Activated CD8-positive, alpha-beta memory T cell treated with anti-CD3 and anti-CD28 coated beads, Interleukin-2, amount 50 U/mL, for 48 hours (primary cell): ENCODE measurements around the gene THEMIS2.
"Not testable (repeated sequence)": the region's sequence is repeated elsewhere in the genome, so short reads cannot be mapped to it uniquely, and the experiment has no call there.

Experiments used
- DNase-seq: peaks from one replicate; pipeline ENCODE4 v3.0.0-alpha.2; 2020

Gene THEMIS2

GRCh38 chr1:27863538-27863915, 8.8 kb upstream of the THEMIS2 start:
- no peak for DNase-seq

- no peak for DNase-seq
These were observed 8.0 kb upstream of the THEMIS2 start for GRCh38 chr1:27864264-27864895.

- DNase-seq, result no peak
These were observed 6.5 kb upstream of the THEMIS2 start for GRCh38 chr1:27865821-27866220.

GRCh38 chr1:27868556-27868931, 3.8 kb upstream of the THEMIS2 start:
- DNase-seq, result no peak

GRCh38 chr1:27868932-27869718, 3.2 kb upstream of the THEMIS2 start:
- DNase-seq, result peak; percentile 78

- DNase-seq, result no peak
These were observed 2.6 kb upstream of the THEMIS2 start for GRCh38 chr1:27869719-27870085.

- not testable (repeated sequence) for DNase-seq
These were observed 1.3 kb upstream of the THEMIS2 start for GRCh38 chr1:27871076-27871475.

GRCh38 chr1:27872802-27873551, 633 bp downstream of the THEMIS2 start:
- DNase-seq, result peak; percentile 70

GRCh38 chr1:27873671-27874384, 1.5 kb downstream of the THEMIS2 start:
- DNase-seq, result no peak

- DNase-seq, result no peak
These were observed 4.2 kb downstream of the THEMIS2 start for GRCh38 chr1:27876341-27877114.

GRCh38 chr1:27877115-27877416, 4.7 kb downstream of the THEMIS2 start:
- DNase-seq, result no peak

GRCh38 chr1:27878039-27878438, 5.7 kb downstream of the THEMIS2 start:
- DNase-seq, result no peak

- no peak for DNase-seq
These were observed 6.5 kb downstream of the THEMIS2 start for GRCh38 chr1:27878787-27879335.

GRCh38 chr1:27879374-27880082, 7.2 kb downstream of the THEMIS2 start:
- DNase-seq, result no peak

GRCh38 chr1:27882543-27882903, 10.2 kb downstream of the THEMIS2 start:
- no peak for DNase-seq

- DNase-seq, result no peak
These were observed 11.2 kb downstream of the THEMIS2 start for GRCh38 chr1:27883536-27883935.

- no peak for DNase-seq
These were observed 11.9 kb downstream of the THEMIS2 start for GRCh38 chr1:27884006-27884954.

GRCh38 chr1:27885114-27885528, 12.8 kb downstream of the THEMIS2 start:
- no peak for DNase-seq

GRCh38 chr1:27885621-27886352, 13.4 kb downstream of the THEMIS2 start:
- no peak for DNase-seq

GRCh38 chr1:27886353-27886679, 14.0 kb downstream of the THEMIS2 start:
- DNase-seq, result no peak
